GM21515 (cell line): ENCODE data around the gene CLCN6.

ENCODE experiments used
- ATAC-seq: cut with Tn5 transposase; IDR thresholded peaks from one replicate; pipeline ENCODE4 v1.9.1; 2021; ENCODE audit not compliant: unreplicated experiment

Gene CLCN6

GRCh38 chr1:11805422-11806306, at the start of gene CLCN6, which contains the start of gene MTHFR:
CLCN6 (plus strand) TSS chr1:11806191; CDS start chr1:11806263, 72 bp downstream.
MTHFR (minus strand) TSS chr1:11805964; CDS start chr1:11803116, 2,848 bp downstream.
- ATAC-seq, result peak; percentile 79

GRCh38 chr1:11757047-11757446, 48.9 kb upstream of the CLCN6 start:
- no peak for ATAC-seq

- no peak for ATAC-seq
These were observed 46.2 kb upstream of the CLCN6 start for GRCh38 chr1:11759791-11760190.

GRCh38 chr1:11761285-11761684, 44.7 kb upstream of the CLCN6 start:
- no peak for ATAC-seq

- ATAC-seq, result no peak
These were observed 44.0 kb upstream of the CLCN6 start, which contains the start of gene C1orf167 for GRCh38 chr1:11761988-11762406. C1orf167 (plus strand) TSS chr1:11762193; CDS start chr1:11764401, 2,208 bp downstream.

- ATAC-seq, result no peak
These were observed 41.9 kb upstream of the CLCN6 start for GRCh38 chr1:11764115-11764514.

- ATAC-seq, result no peak
These were observed 41.5 kb upstream of the CLCN6 start for GRCh38 chr1:11764519-11764918.

GRCh38 chr1:11765661-11766428, 40.1 kb upstream of the CLCN6 start:
- ATAC-seq, result no peak

GRCh38 chr1:11766429-11766776, 39.6 kb upstream of the CLCN6 start:
- no peak for ATAC-seq

GRCh38 chr1:11767922-11768704, 37.9 kb upstream of the CLCN6 start:
- no peak for ATAC-seq

GRCh38 chr1:11768821-11769220, 37.2 kb upstream of the CLCN6 start:
- no peak for ATAC-seq

- no peak for ATAC-seq
These were observed 36.7 kb upstream of the CLCN6 start for GRCh38 chr1:11769274-11769673.

- ATAC-seq, result no peak
These were observed 36.0 kb upstream of the CLCN6 start for GRCh38 chr1:11770011-11770410.

GRCh38 chr1:11771481-11772043, 34.4 kb upstream of the CLCN6 start:
- ATAC-seq, result no peak

- no peak for ATAC-seq
These were observed 33.5 kb upstream of the CLCN6 start for GRCh38 chr1:11772458-11772857.

GRCh38 chr1:11774753-11775152, 31.2 kb upstream of the CLCN6 start:
- ATAC-seq, result no peak

- ATAC-seq, result no peak
These were observed 28.2 kb upstream of the CLCN6 start for GRCh38 chr1:11777658-11778322.

GRCh38 chr1:11778336-11778735, 27.7 kb upstream of the CLCN6 start:
- ATAC-seq, result no peak

- ATAC-seq, result no peak
These were observed 27.0 kb upstream of the CLCN6 start for GRCh38 chr1:11778844-11779623.
